Measurements from ENCODE around the gene DNM1. TPM values are rescaled to one million over a fixed set of nuclear protein-coding genes. Genes with fewer than 3 reads are reported as not detected.

Gene DNM1
- polyA plus RNA-seq, 1 donor: 231 TPM

DNA sequence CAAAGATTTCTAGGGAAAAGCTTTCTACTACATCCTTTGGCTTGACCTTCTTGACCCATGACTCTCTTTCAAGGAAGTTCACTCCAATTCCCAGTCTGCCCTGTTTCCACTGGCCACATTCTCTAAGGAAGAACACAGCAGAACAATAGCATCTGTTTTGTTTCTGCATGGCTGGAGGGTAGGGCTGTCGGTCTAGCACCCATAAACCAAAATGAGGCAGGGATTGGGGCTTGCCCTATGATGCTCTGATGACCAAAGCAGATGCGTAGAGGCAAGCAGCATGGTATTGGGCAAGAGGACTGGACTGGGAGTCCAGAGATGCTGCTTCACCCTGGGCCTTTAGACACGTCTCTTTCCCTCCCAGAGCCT lies 48.5 kb downstream of the DNM1 start:
- DNase-seq: no peak

DNA sequence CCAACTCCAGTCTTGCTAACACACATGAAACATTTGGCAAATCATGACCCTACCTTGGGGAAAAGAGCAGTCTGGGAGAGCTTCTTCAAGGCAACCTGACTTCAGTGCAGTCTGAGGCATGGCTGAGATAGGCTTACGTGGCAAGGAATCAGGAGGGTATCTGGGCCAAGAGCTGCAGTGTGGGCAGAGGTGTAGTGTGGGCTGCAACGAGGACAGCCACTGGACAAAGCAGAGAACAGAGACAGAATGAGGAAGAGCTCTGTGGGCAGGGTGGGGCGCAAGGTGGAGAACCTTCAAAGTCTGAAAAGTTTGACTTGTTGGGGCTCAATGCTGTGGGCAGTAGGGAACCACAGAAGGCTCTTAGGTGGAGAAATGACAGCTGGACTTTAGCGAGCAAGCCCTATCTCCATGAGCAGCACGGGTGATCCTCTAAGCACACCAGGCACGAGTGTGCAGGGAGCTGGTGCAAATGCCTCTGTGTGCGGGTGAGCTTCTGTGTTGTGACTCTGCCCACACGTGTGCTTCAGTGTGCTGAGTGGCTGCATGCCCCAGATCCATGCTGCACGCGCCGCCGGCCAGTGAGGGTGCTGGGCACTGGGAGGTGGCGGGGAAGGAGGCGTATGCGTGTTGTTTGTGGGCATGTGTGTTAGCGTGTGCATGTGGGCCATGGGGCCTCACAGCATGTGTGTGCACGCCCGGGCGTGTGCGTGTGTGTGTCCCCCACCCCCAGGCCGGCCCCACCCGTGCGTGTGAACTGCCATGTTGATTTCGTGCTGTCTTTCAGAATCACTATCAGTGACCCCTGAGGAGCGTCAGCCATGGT lies 49.3 kb downstream of the DNM1 start:
- DNase-seq: no peak

- no peak for DNase-seq
Measured at GRCh38 chr9:128253140-128253990, 50.2 kb downstream of the DNM1 start.

GRCh38 chr9:128253991-128254346 lies 50.8 kb downstream of the DNM1 start:
- DNase-seq: no peak

GRCh38 chr9:128254362-128254761 lies 51.2 kb downstream of the DNM1 start:
- DNase-seq: no peak

- peak; percentile 64 for DNase-seq
Measured at GRCh38 chr9:128254855-128255759, 51.9 kb downstream of the DNM1 start.

GRCh38 chr9:128257086-128257825 lies 54.1 kb downstream of the DNM1 start:
- DNase-seq: no peak

- no peak for DNase-seq
Measured at GRCh38 chr9:128257907-128258306, 54.7 kb downstream of the DNM1 start.

DNA sequence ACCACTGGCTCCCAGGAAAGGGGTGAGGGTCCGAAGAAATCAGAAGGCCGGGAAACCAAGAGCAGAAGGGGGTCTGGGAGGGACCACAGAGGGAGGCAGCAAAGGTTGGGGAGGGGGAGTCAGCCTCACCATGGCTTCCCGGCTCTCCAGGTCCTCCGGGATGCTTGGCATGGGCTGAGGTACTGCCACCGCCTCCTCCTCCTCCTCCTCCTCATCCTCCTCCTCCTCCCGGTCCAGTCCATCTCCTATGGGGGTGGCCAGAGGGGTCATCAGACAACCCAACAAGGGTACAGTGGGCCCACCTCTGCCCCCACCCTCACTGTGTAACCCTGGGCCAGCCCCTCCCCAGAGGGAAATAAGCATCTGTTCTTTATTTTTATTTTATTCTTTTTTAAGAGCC lies 55.1 kb downstream of the DNM1 start:
- no peak for DNase-seq

DNA sequence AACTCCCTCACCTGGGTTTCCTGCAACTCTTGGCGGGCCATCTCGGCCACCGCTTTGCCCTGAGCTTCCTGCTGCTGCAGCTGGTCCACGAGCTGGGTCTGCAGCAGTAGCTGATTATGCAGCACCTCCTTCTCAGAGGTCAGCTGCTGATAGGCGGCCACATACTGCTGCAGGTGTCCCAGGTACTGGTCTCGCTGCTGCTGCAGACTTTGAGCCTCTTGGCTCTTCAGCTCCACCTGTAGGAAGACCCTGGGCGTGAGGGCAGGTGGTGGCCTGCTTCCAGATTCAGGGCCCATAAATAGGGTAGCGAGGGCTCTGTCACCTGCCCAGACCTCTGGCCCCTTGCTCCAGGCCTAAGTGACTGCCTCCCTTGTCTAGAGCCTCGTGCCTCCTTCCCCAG lies 56.0 kb downstream of the DNM1 start:
- no peak for DNase-seq

- no peak for DNase-seq
Measured at GRCh38 chr9:128260340-128260739, 57.2 kb downstream of the DNM1 start.

GRCh38 chr9:128262687-128263086 lies 59.5 kb downstream of the DNM1 start:
- DNase-seq: no peak

GRCh38 chr9:128265348-128265847 lies 62.2 kb downstream of the DNM1 start:
- no peak for DNase-seq

DNA sequence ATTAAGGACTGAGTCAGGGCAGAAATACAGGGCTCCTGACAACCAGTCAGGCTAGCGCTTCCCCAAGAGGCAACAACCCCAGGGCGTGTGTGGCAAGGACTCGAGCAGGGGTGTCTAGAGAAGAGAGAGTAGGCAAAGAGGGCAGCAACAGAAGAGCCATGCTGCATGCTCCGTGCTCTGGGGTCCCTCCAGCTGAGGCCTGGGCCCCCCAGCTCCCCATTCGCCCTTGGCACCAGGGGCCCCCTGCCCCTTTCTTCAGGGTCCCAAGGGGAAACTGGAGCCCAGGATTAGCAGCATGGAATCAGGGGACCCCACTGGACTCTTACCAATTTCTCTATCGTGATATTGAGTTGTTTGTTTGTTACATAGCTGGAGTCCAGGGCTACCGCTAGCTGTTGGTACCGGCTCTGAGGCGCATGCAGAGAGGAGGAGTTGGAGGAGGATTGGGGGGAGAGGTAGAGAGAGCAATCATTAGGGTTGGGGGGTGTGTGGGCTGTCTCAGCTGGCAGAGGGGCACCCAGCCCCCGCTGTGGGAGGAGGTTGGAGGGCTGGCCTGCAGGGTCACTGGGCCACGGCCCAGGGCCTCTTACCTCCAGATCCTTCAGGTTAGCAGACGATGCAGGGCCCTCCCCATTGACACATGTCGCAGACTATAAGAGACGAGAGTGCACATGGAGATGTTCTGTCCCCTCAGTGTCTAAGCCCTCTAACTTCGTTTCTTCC lies 63.9 kb downstream of the DNM1 start:
- DNase-seq: no peak

- no peak for DNase-seq
Measured at GRCh38 chr9:128271112-128271511, 67.9 kb downstream of the DNM1 start.

DNA sequence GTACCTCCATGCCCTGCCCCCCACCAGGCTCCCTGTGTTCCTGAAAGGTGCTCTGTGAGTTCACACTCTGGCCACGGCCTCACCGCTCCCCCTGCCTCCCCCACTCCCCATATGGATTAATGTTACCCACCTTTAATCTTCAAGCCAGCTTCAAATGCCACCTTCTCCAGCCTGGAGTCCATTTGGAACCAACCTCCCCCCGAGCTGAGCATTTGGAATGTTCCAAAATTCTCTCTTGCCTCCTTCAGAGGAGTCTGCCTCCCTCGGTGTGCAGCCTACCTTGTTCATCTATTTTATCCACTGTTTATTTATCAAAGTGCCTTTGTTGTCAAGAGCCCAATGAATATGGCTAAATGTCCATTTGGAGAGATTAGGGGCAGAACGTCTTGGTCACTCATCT lies 68.3 kb downstream of the DNM1 start:
- DNase-seq: no peak

GRCh38 chr9:128274245-128274644 lies 71.1 kb downstream of the DNM1 start:
- no peak for DNase-seq

- DNase-seq: no peak
Measured at GRCh38 chr9:128275198-128276007, 72.2 kb downstream of the DNM1 start, which contains the start of gene GOLGA2. Gene GOLGA2 (minus strand): TSS chr9:128276007. CDS start chr9:128275976, 31 bp downstream.

DNA sequence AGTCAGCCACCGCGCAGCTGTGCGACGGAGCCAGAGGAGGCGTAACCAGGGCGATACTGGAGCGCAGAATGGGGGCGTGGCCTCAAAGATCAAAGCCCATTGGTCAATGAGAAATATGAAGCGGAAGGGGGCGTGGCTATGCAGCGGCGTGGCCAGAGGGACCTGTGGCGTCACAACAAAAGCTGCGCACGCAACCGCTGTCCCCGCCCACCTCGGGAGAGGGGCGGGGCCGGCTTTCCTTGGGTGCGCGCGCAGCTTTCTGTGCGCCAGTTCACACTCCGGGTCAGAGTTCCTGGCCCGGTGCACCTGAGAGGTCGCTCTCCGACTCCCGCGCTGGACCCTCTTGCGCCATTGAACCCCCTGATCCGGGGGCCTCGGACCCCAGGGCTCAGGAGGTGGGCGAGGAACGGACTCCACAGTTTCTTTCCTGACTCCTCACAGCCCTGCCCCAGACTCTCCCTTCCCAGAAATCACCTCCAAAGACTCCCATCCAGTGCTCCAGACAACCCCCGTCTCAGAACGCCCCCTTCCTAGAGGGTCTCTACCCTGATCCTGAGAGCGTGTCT lies 72.9 kb downstream of the DNM1 start, which contains the start of gene SWI5:
TSS of gene SWI5 (plus strand) at position 269 of the 566 bp plus-strand sequence.
- peak; percentile 99 for DNase-seq

Measured in left kidney (tissue), 2 donors.